Measurements from ENCODE around the gene PCSK7. TPM values are rescaled to one million over a fixed set of nuclear protein-coding genes. Genes with fewer than 3 reads are reported as not detected.

Gene PCSK7
- total RNA-seq, 1 donor = 44.5 TPM

DNA sequence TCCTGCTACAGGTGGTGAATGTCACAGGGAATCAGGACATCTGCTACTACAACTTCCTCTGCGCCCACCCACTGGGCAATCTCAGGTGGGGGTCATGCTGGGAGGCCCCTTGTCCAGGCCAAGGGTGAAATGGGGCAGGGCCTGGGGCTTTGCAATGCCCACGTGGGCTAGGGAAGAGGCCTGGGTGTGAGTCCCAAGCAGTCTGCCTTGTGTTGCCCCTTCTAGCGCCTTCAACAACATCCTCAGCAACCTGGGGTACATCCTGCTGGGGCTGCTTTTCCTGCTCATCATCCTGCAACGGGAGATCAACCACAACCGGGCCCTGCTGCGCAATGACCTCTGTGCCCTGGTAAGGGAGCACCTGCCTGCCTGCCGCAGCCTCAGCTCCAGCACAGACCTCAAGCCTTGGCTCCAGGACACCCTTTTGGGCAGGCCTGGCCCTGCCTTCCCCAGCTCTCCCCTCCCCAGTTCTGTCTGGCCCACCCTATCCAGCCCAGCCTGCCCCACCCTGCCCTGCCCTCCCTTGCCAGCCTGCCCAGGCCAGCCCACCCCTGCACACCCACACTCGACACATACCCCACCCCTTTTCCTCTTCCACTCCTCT lies 41.8 kb downstream of the PCSK7 start:
- Histone ChIP-seq H3K4me1 (ENCODE audit: insufficient read depth, low read length) (no peaks in the 10 kb centered on the region), H2AFZ (ENCODE audit: low read length) (no peak overlapping the region), H3K36me3 (ENCODE audit: insufficient read depth, low read length) (peaks cover 71% of the 10 kb centered on the region), H3K79me2 (ENCODE audit: insufficient read depth, low read length) (no peaks in the 10 kb centered on the region), H3K9me3 (ENCODE audit: low read depth, low read length) (no peaks in the 10 kb centered on the region), H3K27me3 (ENCODE audit: insufficient read depth, low read length) (no peaks in the 10 kb centered on the region), H4K20me1 (ENCODE audit: insufficient read depth, low read length) (peaks cover 4% of the 10 kb centered on the region), H3K4me2 (ENCODE audit: insufficient read depth, low read length) (no peak overlapping the region), H3K4me3 (ENCODE audit: insufficient read depth, low read length) (no peak overlapping the region), H3K27ac (ENCODE audit: low read depth, low read length) (no peak overlapping the region)
- peak; percentile 44 for DNase-seq (ENCODE audit: insufficient read length, low spot score, missing footprints)
- TF ChIP-seq, protein P1, sequence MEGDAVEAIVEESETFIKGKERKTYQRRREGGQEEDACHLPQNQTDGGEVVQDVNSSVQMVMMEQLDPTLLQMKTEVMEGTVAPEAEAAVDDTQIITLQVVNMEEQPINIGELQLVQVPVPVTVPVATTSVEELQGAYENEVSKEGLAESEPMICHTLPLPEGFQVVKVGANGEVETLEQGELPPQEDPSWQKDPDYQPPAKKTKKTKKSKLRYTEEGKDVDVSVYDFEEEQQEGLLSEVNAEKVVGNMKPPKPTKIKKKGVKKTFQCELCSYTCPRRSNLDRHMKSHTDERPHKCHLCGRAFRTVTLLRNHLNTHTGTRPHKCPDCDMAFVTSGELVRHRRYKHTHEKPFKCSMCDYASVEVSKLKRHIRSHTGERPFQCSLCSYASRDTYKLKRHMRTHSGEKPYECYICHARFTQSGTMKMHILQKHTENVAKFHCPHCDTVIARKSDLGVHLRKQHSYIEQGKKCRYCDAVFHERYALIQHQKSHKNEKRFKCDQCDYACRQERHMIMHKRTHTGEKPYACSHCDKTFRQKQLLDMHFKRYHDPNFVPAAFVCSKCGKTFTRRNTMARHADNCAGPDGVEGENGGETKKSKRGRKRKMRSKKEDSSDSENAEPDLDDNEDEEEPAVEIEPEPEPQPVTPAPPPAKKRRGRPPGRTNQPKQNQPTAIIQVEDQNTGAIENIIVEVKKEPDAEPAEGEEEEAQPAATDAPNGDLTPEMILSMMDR (IDR thresholded peaks at IDR 0.05; ENCODE audit: extremely low read depth, low read depth, low read length) = no peak

DNA sequence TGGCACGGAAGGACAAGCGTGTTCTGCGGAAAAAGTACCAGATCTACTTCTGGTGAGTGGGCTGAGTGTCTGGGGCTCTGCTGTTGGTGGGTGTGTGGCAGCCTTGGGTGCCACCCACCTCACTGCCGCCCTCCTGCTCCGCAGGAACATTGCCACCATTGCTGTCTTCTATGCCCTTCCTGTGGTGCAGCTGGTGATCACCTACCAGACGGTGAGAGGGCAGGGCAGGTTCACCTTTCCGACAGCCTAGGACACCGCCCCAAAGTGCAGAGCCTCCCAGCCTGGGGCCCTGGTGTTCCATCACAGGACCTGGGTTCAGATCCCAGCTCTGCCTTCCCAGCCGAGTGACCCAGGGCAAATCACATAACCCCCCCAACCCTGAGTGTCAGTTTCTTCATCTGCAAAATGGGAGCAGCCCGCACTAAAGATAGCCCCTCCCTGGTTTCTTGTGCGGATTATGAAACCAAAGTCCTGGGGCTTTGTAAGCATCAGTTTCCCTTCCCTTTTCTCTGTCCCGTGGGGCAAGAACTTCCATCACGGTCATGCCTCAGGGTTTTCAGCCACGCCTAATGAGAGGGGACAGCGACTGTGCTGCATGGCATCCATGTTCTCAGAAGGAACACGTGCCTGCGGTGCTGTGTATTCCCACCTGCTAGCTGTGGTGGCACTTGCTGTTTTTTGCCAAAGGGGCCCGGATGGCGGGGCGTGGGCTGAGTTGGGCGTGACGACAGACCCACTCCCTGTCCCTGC lies 42.5 kb downstream of the PCSK7 start:
- peak; percentile 68 for DNase-seq (ENCODE audit: insufficient read length, low spot score, missing footprints)
- peaks cover 4% of the 10 kb centered on the region for H4K20me1 ChIP-seq (ENCODE audit: insufficient read depth, low read length)
- H3K79me2 ChIP-seq (ENCODE audit: insufficient read depth, low read length) = no peaks in the 10 kb centered on the region
- no peaks in the 10 kb centered on the region for H3K27me3 ChIP-seq (ENCODE audit: insufficient read depth, low read length)
- H3K36me3 ChIP-seq (ENCODE audit: insufficient read depth, low read length) = peaks cover 71% of the 10 kb centered on the region
- H3K4me1 ChIP-seq (ENCODE audit: insufficient read depth, low read length) = no peaks in the 10 kb centered on the region
- TF ChIP-seq, protein P1 (IDR thresholded peaks at IDR 0.05; ENCODE audit: extremely low read depth, low read depth, low read length) = no peak
- H3K4me3 ChIP-seq (ENCODE audit: insufficient read depth, low read length) = no peak overlapping the region
- no peak overlapping the region for H2AFZ ChIP-seq (ENCODE audit: low read length)
- H3K9me3 ChIP-seq (ENCODE audit: low read depth, low read length) = no peaks in the 10 kb centered on the region
- no peak overlapping the region for H3K27ac ChIP-seq (ENCODE audit: low read depth, low read length)
- H3K4me2 ChIP-seq (ENCODE audit: insufficient read depth, low read length) = no peak overlapping the region

DNA sequence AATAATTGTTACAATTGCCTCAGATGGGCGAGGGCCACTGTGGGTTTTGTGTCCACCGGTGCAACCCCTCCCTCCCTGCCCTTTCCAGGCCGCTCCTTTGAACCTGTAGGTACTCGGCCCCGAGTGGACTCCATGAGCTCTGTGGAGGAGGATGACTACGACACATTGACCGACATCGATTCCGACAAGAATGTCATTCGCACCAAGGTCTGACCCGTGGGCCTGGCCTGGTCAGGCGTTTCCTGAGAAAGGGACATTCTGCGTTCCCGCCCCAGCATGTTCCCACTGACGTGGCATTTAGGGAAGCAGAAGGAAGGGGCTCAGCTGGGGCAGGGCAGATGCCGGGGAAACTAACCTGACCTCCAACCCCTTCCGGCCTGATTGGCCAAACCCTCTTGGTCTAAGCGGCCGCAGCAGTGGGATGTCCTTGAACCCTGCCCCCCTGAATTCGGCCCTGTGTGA lies 43.2 kb downstream of the PCSK7 start:
- H3K79me2 ChIP-seq (ENCODE audit: insufficient read depth, low read length) = no peaks in the 10 kb centered on the region
- peaks cover 72% of the 10 kb centered on the region for H3K36me3 ChIP-seq (ENCODE audit: insufficient read depth, low read length)
- H3K9me3 ChIP-seq (ENCODE audit: low read depth, low read length) = no peaks in the 10 kb centered on the region
- H3K27ac ChIP-seq (ENCODE audit: low read depth, low read length) = no peak overlapping the region
- H3K4me2 ChIP-seq (ENCODE audit: insufficient read depth, low read length) = no peak overlapping the region
- no peaks in the 10 kb centered on the region for H3K4me1 ChIP-seq (ENCODE audit: insufficient read depth, low read length)
- no peak overlapping the region for H2AFZ ChIP-seq (ENCODE audit: low read length)
- H3K27me3 ChIP-seq (ENCODE audit: insufficient read depth, low read length) = no peaks in the 10 kb centered on the region
- TF ChIP-seq, protein P1 (IDR thresholded peaks at IDR 0.05; ENCODE audit: extremely low read depth, low read depth, low read length) = no peak
- peaks cover 4% of the 10 kb centered on the region for H4K20me1 ChIP-seq (ENCODE audit: insufficient read depth, low read length)
- H3K4me3 ChIP-seq (ENCODE audit: insufficient read depth, low read length) = no peak overlapping the region
- DNase-seq (ENCODE audit: insufficient read length, low spot score, missing footprints) = peak; percentile 13

DNA sequence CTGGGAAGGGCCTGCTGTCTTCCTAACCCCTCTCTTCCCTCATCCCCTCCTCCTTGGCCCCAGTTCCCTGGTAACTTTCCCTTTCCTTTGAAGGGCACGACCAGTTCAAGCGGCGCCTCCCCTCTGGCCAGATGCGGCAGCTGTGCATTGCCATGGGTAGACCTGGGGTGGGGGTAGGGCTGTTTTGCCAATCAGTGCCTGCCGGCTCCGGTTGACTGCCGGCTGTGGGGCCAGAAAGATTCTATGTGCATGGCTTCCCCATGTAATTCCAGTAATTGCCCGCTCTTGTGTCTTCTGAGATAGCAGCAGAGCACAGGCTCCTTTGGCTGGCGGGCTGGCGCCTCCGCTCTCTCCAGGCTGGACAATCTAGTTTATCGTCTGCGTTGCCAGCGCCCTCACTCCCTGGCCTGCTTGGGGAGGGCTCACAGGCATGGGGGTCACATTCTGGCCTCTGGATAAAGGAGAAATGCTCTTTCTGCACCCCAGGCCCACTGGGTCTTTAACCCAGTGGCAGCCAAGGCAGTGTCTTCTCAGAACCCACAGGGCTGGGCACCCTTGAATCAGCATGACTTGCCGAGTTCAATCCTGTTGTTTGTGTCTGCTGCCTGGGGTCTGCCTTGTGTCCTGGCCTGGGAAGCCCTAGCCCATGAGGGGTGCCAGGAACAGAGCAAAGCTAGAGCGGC lies 43.9 kb downstream of the PCSK7 start:
- Histone ChIP-seq H3K4me3 (ENCODE audit: insufficient read depth, low read length) (no peak overlapping the region), H3K79me2 (ENCODE audit: insufficient read depth, low read length) (no peaks in the 10 kb centered on the region), H3K9me3 (ENCODE audit: low read depth, low read length) (no peaks in the 10 kb centered on the region), H3K4me2 (ENCODE audit: insufficient read depth, low read length) (no peak overlapping the region), H4K20me1 (ENCODE audit: insufficient read depth, low read length) (peaks cover 4% of the 10 kb centered on the region), H3K27ac (ENCODE audit: low read depth, low read length) (no peak overlapping the region), H3K4me1 (ENCODE audit: insufficient read depth, low read length) (no peaks in the 10 kb centered on the region), H3K36me3 (ENCODE audit: insufficient read depth, low read length) (peaks cover 69% of the 10 kb centered on the region), H2AFZ (ENCODE audit: low read length) (no peak overlapping the region), H3K27me3 (ENCODE audit: insufficient read depth, low read length) (no peaks in the 10 kb centered on the region)
- TF ChIP-seq, protein P1 (IDR thresholded peaks at IDR 0.05; ENCODE audit: extremely low read depth, low read depth, low read length) = no peak
- DNase-seq (ENCODE audit: insufficient read length, low spot score, missing footprints) = peak; percentile 57

Measured in osteoblast (primary cell).